Loucy (cell line): Measurements from ENCODE around the gene TMED10.

Experiments
- H2AFZ ChIP-seq: fragments of 200-600 bp; sonication (generic); 2 replicates; pipeline ENCODE4 v1.6.0; 2016; ENCODE audit warnings: antibody characterized with exemption, mild to moderate bottlenecking, low read length, moderate library complexity
- H3F3A ChIP-seq: fragments of 200-600 bp; 2 replicates; pipeline ENCODE4 v1.6.0; 2016; ENCODE audit warnings: antibody characterized with exemption, low read depth, mild to moderate bottlenecking
- H3K27me3 ChIP-seq: fragments of 200-600 bp; sonication (generic); 2 replicates; pipeline ENCODE4 v1.6.1; 2014; ENCODE audit warnings: low read length, mild to moderate bottlenecking; ENCODE audit not compliant: insufficient read depth, poor library complexity, severe bottlenecking
- H3K36me3 ChIP-seq: fragments of 200-600 bp; sonication (generic); 2 replicates; pipeline ENCODE4 v1.6.1; 2016; ENCODE audit warnings: low read length; ENCODE audit not compliant: insufficient read depth
- H3K4me1 ChIP-seq: fragments of 200-600 bp; sonication (generic); 2 replicates; pipeline ENCODE4 v1.5.1; 2014; ENCODE audit warnings: low read length, mild to moderate bottlenecking; ENCODE audit not compliant: insufficient read depth, poor library complexity, severe bottlenecking
- H3K4me2 ChIP-seq: fragments of 200-600 bp; sonication (generic); 2 replicates; pipeline ENCODE4 v1.6.0; 2014; ENCODE audit warnings: antibody characterized with exemption, low read length, low read depth, mild to moderate bottlenecking; ENCODE audit not compliant: poor library complexity, severe bottlenecking
- H3K4me3 ChIP-seq: fragments of 200-600 bp; sonication (generic); 2 replicates; pipeline ENCODE4 v1.5.1; 2014; ENCODE audit warnings: low read length, mild to moderate bottlenecking, mixed read lengths; ENCODE audit not compliant: poor library complexity, severe bottlenecking
- H3K79me2 ChIP-seq: fragments of 200-600 bp; sonication (generic); 2 replicates; pipeline ENCODE4 v1.6.1; 2014; ENCODE audit warnings: low read length; ENCODE audit not compliant: insufficient read depth
- H3K9ac ChIP-seq: fragments of 200-600 bp; sonication (generic); 2 replicates; pipeline ENCODE4 v1.6.0; 2014; ENCODE audit warnings: mild to moderate bottlenecking, low read depth, low read length, moderate library complexity; ENCODE audit not compliant: poor library complexity, severe bottlenecking
- H3K9me2 ChIP-seq: fragments of 200-600 bp; sonication (generic); replicated peaks from 2 replicates; pipeline ENCODE4 v1.6.1; 2016; ENCODE audit warnings: low read depth, low read length, mixed read lengths
- H3K9me3 ChIP-seq: fragments of 200-600 bp; sonication (generic); 2 replicates; pipeline ENCODE4 v1.6.1; 2014; ENCODE audit warnings: mild to moderate bottlenecking, antibody characterized with exemption, low read length, low read depth; ENCODE audit not compliant: insufficient read depth
- H4K20me1 ChIP-seq: fragments of 200-600 bp; sonication (generic); 2 replicates; pipeline ENCODE4 v1.6.0; 2014; ENCODE audit warnings: antibody characterized with exemption, low read length, mild to moderate bottlenecking; ENCODE audit not compliant: insufficient read depth, poor library complexity, severe bottlenecking
- EZH2phosphoT487 ChIP-seq: fragments of 200-600 bp; IDR thresholded peaks from 2 replicates; pipeline ENCODE4 v1.6.1; 2018; ENCODE audit warnings: antibody characterized with exemption, mild to moderate bottlenecking, moderate library complexity, borderline replicate concordance
- TF ChIP-seq, protein P1 (sequence below): fragments of 200-600 bp; sonication (generic); conservative IDR thresholded peaks from 2 replicates; pipeline ENCODE4 v1.5.1; 2014; ENCODE audit warnings: mild to moderate bottlenecking, antibody characterized with exemption, low read length

TMED10 gene

GRCh38 chr14:75084513-75084912 is 91.9 kb downstream of the TMED10 start:
- no peak for TF ChIP-seq EZH2phosphoT487
- TF ChIP-seq, protein P1, sequence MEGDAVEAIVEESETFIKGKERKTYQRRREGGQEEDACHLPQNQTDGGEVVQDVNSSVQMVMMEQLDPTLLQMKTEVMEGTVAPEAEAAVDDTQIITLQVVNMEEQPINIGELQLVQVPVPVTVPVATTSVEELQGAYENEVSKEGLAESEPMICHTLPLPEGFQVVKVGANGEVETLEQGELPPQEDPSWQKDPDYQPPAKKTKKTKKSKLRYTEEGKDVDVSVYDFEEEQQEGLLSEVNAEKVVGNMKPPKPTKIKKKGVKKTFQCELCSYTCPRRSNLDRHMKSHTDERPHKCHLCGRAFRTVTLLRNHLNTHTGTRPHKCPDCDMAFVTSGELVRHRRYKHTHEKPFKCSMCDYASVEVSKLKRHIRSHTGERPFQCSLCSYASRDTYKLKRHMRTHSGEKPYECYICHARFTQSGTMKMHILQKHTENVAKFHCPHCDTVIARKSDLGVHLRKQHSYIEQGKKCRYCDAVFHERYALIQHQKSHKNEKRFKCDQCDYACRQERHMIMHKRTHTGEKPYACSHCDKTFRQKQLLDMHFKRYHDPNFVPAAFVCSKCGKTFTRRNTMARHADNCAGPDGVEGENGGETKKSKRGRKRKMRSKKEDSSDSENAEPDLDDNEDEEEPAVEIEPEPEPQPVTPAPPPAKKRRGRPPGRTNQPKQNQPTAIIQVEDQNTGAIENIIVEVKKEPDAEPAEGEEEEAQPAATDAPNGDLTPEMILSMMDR: peak; percentile 30
- H4K20me1 ChIP-seq: no peaks in the 10 kb centered on the region
- no peaks in the 10 kb centered on the region for H3K27me3 ChIP-seq
- H3K4me3 ChIP-seq: no peak overlapping the region
- no peaks in the 10 kb centered on the region for H3K4me1 ChIP-seq
- H3K9me2 ChIP-seq: no peaks in the 10 kb centered on the region
- H3K4me2 ChIP-seq: no peak overlapping the region
- H2AFZ ChIP-seq: no peak overlapping the region
- no peaks in the 10 kb centered on the region for H3F3A ChIP-seq
- H3K9ac ChIP-seq: no peak overlapping the region
- no peaks in the 10 kb centered on the region for H3K79me2 ChIP-seq
- no peaks in the 10 kb centered on the region for H3K9me3 ChIP-seq
- H3K36me3 ChIP-seq: peaks cover 47% of the 10 kb centered on the region; the same call in 1 of the 2 replicates

DNA sequence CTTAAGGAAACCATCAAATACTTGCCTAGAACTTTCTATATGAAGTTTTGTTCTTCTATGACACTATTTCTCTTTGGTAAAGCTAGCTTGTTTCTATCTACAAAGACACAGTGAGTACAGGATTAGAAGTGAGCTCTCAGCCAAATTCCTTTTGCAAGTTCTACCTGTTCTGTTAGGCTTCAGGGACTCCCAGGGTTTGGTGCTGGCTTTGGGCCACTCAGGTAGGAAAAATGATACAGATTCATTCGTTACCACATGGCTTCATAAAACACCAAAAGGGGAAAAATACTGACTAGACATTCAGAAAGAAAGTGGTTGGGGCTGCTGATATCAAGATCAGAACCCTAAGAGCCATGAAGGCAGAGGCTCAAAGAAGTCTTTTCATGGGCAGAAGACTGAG is 93.1 kb downstream of the TMED10 start:
- H3K36me3 ChIP-seq: peaks cover 45% of the 10 kb centered on the region; the same call in 1 of the 2 replicates
- TF ChIP-seq, protein P1: no peak
- TF ChIP-seq EZH2phosphoT487: no peak
- H3K27me3 ChIP-seq: no peaks in the 10 kb centered on the region
- H3K9me3 ChIP-seq: no peaks in the 10 kb centered on the region
- H3K79me2 ChIP-seq: no peaks in the 10 kb centered on the region
- no peak overlapping the region for H3K9ac ChIP-seq
- no peak overlapping the region for H2AFZ ChIP-seq
- H3F3A ChIP-seq: no peaks in the 10 kb centered on the region
- H3K9me2 ChIP-seq: no peaks in the 10 kb centered on the region
- no peaks in the 10 kb centered on the region for H3K4me1 ChIP-seq
- H3K4me2 ChIP-seq: no peak overlapping the region
- no peaks in the 10 kb centered on the region for H4K20me1 ChIP-seq
- H3K4me3 ChIP-seq: no peak overlapping the region

- Histone ChIP-seq H3K9me3 (no peaks in the 10 kb centered on the region), H4K20me1 (no peaks in the 10 kb centered on the region), H2AFZ (no peak overlapping the region), H3K36me3 (peaks cover 30% of the 10 kb centered on the region; the same call in 1 of the 2 replicates), H3K9ac (no peak overlapping the region), H3K4me2 (no peak overlapping the region), H3K79me2 (no peaks in the 10 kb centered on the region), H3K27me3 (no peaks in the 10 kb centered on the region), H3F3A (no peaks in the 10 kb centered on the region), H3K4me1 (no peaks in the 10 kb centered on the region), H3K4me3 (no peak overlapping the region), H3K9me2 (no peaks in the 10 kb centered on the region)
- TF ChIP-seq, protein P1: no peak
- TF ChIP-seq EZH2phosphoT487: no peak
Measured at GRCh38 chr14:75081660-75082229, 94.7 kb downstream of the TMED10 start.
